ENCODE measurements around the gene FOXI1.

GRCh38 chr5:170139786-170140335 is 34.2 kb downstream of the FOXI1 start:
- TF ChIP-seq CTCF (IDR thresholded peaks at IDR 0.05) (no peak), POLR2AphosphoS5 (IDR thresholded peaks at IDR 0.05) (no peak)
